Kidney epithelial cell (primary cell): Measurements from ENCODE around the gene BRF1. TPM values are rescaled to one million over a fixed set of nuclear protein-coding genes. Genes with fewer than 3 reads are reported as not detected.

Experiments used
- DNase-seq: peaks from one replicate; pipeline ENCODE4 v3.0.0-alpha.2; 2010; ENCODE audit warnings: low read depth
- H3K27me3 ChIP-seq: 2 replicates; pipeline ENCODE4 v1.6.0; 2011; ENCODE audit warnings: low read length; ENCODE audit not compliant: control insufficient read depth, insufficient read depth
- H3K36me3 ChIP-seq: 2 replicates; pipeline ENCODE4 v1.5.1; 2011; ENCODE audit warnings: low read length; ENCODE audit not compliant: control insufficient read depth, insufficient read depth
- H3K4me3 ChIP-seq: 2 replicates; pipeline ENCODE4 v1.5.1; 2011; ENCODE audit warnings: low read depth, mild to moderate bottlenecking, control low read depth, low read length
- CTCF ChIP-seq: IDR thresholded peaks from 2 replicates; pipeline ENCODE4 v1.5.1; 2011; ENCODE audit warnings: mild to moderate bottlenecking, moderate library complexity, low read length, control low read depth, inconsistent platforms; ENCODE audit not compliant: insufficient read depth, poor library complexity, severe bottlenecking
- total RNA-seq: library from RNA; depleted of rRNA; stranded (reverse); fragments of >200 nt; gene quantifications from 2 replicates; pipeline ENCODE4 v1.2.3, GENCODE V29; 2015

Gene BRF1
- total RNA-seq, 1 donor from 2014 or later, result 48.4 TPM

- Histone ChIP-seq H3K36me3 (no peaks in the 10 kb centered on the region), H3K27me3 (no peaks in the 10 kb centered on the region), H3K4me3 (no peak overlapping the region)
- TF ChIP-seq CTCF, result no peak
- DNase-seq, result no peak
Measured at GRCh38 chr14:105269405-105269804, 31.4 kb downstream of the BRF1 start.

- TF ChIP-seq CTCF, result no peak
- no peak for DNase-seq
- Histone ChIP-seq H3K27me3 (no peaks in the 10 kb centered on the region), H3K4me3 (no peak overlapping the region), H3K36me3 (no peaks in the 10 kb centered on the region)
Measured at GRCh38 chr14:105268736-105269354, 32.0 kb downstream of the BRF1 start.

GRCh38 chr14:105267820-105268548 is 32.8 kb downstream of the BRF1 start:
- no peaks in the 10 kb centered on the region for H3K27me3 ChIP-seq
- H3K36me3 ChIP-seq, result no peaks in the 10 kb centered on the region
- TF ChIP-seq CTCF, result no peak
- DNase-seq, result no peak
- no peak overlapping the region for H3K4me3 ChIP-seq

GRCh38 chr14:105261781-105262180 is 39.0 kb downstream of the BRF1 start:
- TF ChIP-seq CTCF, result no peak
- DNase-seq, result no peak
- no peaks in the 10 kb centered on the region for H3K36me3 ChIP-seq
- no peak overlapping the region for H3K4me3 ChIP-seq
- no peaks in the 10 kb centered on the region for H3K27me3 ChIP-seq

GRCh38 chr14:105260959-105261358 is 39.8 kb downstream of the BRF1 start:
- no peak for DNase-seq
- no peak for TF ChIP-seq CTCF
- Histone ChIP-seq H3K36me3 (no peaks in the 10 kb centered on the region), H3K4me3 (no peak overlapping the region), H3K27me3 (no peaks in the 10 kb centered on the region)
